HG02885 (cell line): ENCODE measurements around the gene SEMA3D.

Source experiments
- ATAC-seq: cut with Tn5 transposase; IDR thresholded peaks from one replicate; pipeline ENCODE4 v1.9.1; 2021; ENCODE audit warnings: mild to moderate bottlenecking; ENCODE audit not compliant: unreplicated experiment, poor library complexity

SEMA3D gene

GRCh38 chr7:85052056-85052737 is 134.7 kb downstream of the SEMA3D start:
- ATAC-seq = peak; percentile 51

GRCh38 chr7:85046534-85046933 is 140.3 kb downstream of the SEMA3D start:
- ATAC-seq = no peak

- ATAC-seq = no peak
Observed at GRCh38 chr7:85041605-85042216, 145.1 kb downstream of the SEMA3D start.

DNA sequence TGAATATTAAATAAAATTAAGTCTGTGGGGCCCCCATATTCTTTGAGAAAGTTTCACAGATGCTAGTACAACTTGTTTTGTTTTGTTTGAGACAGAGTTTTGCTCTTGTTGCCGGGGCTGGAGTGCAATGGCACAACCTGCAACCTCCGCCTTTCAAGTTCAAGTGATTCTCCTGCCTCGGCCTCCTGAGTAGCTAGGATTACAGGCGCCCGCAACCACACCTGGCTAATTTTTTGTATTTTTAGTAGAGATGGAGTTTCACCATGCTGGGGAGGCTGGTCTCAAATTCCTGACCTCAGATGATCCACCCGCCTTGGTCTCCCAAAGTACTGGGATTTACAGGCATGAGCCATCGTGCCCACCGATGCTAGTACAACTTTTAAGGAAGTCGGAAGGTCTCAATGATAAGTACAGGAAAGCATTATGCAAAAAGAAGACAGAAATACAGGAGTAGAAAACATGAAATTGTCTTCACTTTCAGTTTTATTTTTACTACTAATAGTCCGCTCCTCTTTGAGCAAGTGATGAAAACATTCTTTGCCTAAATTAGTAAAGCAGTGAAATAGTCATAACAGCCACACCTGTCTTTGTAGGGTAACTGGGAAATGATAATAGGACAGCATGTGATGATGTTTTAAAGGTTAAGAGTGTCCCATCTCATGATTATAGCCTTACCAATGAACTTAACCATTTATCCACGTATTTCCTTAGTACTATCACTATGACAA is 147.5 kb downstream of the SEMA3D start:
- peak; percentile 90 for ATAC-seq

- no peak for ATAC-seq
Observed at GRCh38 chr7:85038466-85038865, 148.4 kb downstream of the SEMA3D start.

DNA sequence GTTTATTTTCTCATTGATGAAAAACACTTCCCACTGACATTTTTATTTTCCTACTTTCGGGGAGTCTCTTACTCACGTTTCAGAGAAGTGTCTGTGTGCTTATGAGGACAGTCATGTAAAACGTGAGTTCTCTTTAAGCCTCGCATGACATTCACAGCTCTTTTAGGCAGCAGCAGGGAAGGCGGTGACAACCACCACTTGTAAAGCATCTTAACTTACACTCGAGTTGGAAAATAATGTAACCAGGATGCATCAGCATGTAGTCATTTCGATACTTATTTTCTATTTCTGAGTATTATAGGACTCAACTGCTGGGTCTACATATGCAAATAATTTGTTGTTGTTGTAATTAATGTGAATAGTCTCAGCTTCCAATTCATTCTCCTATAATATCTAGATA is 153.6 kb downstream of the SEMA3D start:
- no peak for ATAC-seq

DNA sequence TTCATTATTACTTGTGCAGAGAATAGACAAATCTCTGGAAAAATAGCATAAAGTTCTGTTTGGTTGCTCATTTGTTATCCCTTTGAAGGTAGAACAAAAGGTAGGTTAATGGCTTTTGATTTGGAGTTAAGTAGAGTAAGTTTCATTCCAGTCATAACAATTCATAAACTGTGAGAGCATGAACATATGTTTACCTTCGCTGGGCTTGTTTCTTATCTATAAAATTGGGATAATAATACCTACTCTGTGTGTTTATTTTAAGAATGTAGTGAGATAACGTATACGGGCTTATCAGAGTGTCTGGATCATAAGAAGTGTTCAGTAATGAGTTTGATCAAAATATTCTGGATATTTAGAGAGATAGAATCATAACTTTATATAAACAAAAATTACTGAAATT is 155.4 kb downstream of the SEMA3D start:
- no peak for ATAC-seq

- peak; percentile 75 for ATAC-seq
Observed at GRCh38 chr7:85030893-85031292, 156.0 kb downstream of the SEMA3D start.

GRCh38 chr7:85025312-85025756 is 161.5 kb downstream of the SEMA3D start:
- peak; percentile 76 for ATAC-seq

- no peak for ATAC-seq
Observed at GRCh38 chr7:85023916-85024315, 162.9 kb downstream of the SEMA3D start.

- no peak for ATAC-seq
Observed at GRCh38 chr7:85023066-85023712, 163.7 kb downstream of the SEMA3D start.

DNA sequence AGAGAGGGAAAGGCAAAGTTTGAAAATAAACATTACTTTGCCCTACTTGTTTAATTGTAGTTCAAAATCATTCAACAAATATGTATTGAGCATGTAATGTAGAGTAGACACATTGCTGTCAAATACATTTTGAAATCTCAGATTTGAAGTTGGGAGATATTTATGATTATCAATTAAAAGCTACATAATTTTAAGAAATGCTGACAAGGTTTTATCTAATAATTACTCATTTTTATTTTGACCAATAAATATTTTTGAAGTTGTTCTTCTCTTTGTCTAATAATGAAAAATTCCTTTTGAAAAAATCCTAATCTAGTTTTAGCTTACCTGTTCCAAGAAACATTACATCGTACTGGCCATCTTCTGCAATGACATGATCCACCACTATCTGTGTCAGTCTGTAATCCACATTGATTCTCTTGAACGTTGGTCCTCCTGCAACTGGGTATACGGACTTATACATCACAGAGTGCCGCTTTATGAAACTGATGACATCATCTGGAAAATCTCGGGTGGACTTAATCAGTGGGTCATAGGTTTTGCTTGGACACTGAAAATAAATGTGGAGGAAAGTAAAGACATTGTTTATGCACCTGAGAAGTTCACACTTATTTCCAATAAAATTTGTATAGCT is 164.7 kb downstream of the SEMA3D start:
- ATAC-seq = no peak

DNA sequence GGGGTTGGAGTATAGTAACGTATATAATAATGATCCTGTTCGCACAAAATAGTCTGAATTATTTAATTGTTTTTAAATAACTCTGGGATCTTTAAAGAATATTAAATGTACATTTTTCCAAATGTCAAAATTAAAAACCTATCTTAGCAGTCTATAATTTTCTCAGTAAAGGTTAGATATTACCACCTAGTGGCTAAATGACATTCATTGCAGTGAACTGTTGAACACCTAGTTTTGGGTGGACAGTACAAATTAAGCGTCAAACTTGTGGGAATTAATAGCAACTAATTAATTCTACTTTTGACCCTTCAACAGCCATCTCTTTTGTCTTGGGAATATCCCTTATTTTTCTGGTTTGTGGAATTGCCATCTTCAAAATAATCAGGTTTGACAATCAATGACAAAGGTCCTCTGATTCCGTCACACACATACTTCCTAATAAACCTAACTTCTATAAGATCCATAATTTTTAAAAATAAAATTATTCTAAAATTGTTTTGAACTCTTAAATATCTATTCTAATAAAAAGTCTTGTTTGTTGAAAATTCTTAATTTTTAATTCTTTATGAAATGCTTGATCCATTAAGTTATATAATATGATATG is 165.7 kb downstream of the SEMA3D start:
- no peak for ATAC-seq

DNA sequence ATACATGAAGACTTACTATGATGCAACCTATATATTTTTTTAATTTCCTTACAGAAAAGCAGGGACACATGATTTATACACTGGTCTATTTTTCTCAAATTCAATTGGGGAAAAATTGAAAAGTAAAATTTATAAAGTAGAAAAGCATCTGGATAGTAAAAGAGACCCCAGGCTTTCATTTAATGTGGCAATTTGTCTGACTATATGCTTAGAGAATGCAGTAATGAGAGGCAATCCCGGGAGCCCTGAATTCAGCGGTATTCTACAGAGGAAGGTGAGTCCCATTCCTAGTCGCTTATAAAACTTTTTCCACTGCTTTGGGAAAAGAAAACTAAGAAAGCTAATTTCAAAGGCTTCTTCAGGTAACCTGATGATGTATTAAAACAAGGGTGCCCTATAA is 167.1 kb downstream of the SEMA3D start:
- no peak for ATAC-seq

- no peak for ATAC-seq
Observed at GRCh38 chr7:85019176-85019575, 167.7 kb downstream of the SEMA3D start.

- no peak for ATAC-seq
Observed at GRCh38 chr7:85018498-85018897, 168.4 kb downstream of the SEMA3D start.

DNA sequence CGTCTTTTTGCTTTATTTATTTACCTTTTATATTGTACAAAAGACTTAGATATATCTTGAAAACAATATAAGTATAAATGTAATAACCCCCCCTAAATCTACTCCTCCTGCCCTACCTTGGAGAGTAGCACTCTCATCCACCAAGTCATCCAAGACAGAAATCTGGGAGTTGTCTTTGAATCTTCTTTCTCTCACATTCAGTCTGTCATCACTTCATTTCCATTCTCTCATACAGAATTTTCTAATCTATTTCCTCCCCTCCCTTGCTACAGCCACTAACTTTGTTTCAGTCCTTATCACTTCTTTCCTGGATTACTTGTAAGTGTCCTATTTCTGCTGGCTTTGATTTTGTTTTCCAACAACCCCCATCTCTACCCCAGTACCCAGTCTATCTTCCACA is 170.6 kb downstream of the SEMA3D start:
- no peak for ATAC-seq

DNA sequence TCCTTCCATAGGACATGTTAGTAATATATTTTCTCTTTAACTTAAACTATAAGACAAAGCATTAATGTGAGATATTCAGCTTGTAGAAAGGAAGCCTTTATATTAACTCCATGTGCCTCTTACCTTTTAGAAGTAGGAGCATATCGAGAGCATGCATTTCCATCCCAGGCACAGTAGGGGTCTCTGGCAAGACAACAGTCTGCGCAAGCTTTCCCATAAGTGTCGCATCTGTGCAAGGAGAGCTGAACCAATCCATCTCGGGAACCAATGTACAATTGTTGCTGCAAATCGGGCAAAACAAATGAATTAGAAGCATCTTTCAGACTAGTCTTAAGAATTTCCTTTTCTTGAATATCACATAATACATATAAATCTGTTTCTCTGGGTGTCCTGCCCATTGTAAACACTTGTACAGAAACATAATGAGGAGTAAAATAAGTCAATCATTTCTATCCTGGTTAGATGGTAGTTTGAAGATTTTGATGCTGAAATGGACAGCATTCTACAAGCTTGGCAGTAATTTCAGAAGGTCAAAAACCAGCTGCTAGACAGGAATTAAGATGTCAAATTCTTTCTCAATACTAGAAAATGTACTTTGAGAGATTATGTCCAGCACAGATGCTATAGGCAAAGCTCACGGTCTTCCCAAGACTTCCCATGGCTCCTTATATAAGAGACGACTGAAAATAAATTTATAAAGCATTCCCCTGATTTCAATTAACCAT is 171.8 kb downstream of the SEMA3D start:
- no peak for ATAC-seq

DNA sequence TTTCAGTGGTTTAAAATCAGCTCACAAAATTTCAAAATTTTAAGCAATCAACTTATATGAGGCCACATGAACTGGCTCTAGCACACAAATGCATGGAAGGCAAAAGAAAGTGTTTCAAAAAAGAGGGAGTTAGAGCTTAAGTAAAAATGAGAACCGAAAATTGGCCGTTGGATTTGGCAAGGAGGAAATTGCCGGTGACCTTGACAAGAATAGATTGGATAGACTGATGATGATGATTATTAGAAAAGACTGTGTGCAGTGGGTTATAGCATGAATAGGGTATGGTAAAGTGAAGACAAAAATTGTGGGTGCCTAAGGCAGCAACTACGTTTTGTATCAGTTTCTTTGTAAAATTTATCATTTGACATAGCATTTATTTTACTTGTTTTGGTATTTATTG is 175.7 kb downstream of the SEMA3D start:
- ATAC-seq = no peak

- no peak for ATAC-seq
Observed at GRCh38 chr7:85010306-85010705, 176.6 kb downstream of the SEMA3D start.
